ENCODE data around the gene RSRC1. TPM values are rescaled to one million over a fixed set of nuclear protein-coding genes. Genes with fewer than 3 reads are reported as not detected.

Gene RSRC1
- total RNA-seq, 1 donor from 2014 or later = 38.5 TPM

- DNase-seq (ENCODE audit: extremely low spot score in 2 of 2) = no peak
Measured at GRCh38 chr3:158278187-158278586, 168.3 kb downstream of the RSRC1 start.

GRCh38 chr3:158279609-158280008 lies 169.7 kb downstream of the RSRC1 start:
- intact Hi-C loops (cut with DNase I) = no loop called here
- no peaks in the 10 kb centered on the region for H3K4me1 ChIP-seq

More at GRCh38 chr3:158278187-158278586, 168.3 kb downstream of the RSRC1 start:
- intact Hi-C loops (cut with DNase I) = no loop called here
- Histone ChIP-seq H3K4me3 (no peak overlapping the region), H3K4me1 (no peaks in the 10 kb centered on the region), H3K27me3 (no peaks in the 10 kb centered on the region), H3K36me3 (no peaks in the 10 kb centered on the region), H3K27ac (no peak overlapping the region), H3K9me3 (no peaks in the 10 kb centered on the region)
- TF ChIP-seq POLR2AphosphoS5 (IDR thresholded peaks at IDR 0.05; ENCODE audit: insufficient read depth in 1 of 2, low read depth in 1 of 2) (no peak), POLR2A (IDR thresholded peaks at IDR 0.05) (no peak)
- TF ChIP-seq, protein P1, sequence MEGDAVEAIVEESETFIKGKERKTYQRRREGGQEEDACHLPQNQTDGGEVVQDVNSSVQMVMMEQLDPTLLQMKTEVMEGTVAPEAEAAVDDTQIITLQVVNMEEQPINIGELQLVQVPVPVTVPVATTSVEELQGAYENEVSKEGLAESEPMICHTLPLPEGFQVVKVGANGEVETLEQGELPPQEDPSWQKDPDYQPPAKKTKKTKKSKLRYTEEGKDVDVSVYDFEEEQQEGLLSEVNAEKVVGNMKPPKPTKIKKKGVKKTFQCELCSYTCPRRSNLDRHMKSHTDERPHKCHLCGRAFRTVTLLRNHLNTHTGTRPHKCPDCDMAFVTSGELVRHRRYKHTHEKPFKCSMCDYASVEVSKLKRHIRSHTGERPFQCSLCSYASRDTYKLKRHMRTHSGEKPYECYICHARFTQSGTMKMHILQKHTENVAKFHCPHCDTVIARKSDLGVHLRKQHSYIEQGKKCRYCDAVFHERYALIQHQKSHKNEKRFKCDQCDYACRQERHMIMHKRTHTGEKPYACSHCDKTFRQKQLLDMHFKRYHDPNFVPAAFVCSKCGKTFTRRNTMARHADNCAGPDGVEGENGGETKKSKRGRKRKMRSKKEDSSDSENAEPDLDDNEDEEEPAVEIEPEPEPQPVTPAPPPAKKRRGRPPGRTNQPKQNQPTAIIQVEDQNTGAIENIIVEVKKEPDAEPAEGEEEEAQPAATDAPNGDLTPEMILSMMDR (IDR thresholded peaks at IDR 0.05) = no peak

GRCh38 chr3:158295771-158296170 lies 185.9 kb downstream of the RSRC1 start:
- no peaks in the 10 kb centered on the region for H3K4me1 ChIP-seq
- no peaks in the 10 kb centered on the region for H3K36me3 ChIP-seq
- H3K27ac ChIP-seq = no peak overlapping the region
- TF ChIP-seq, protein P1 (IDR thresholded peaks at IDR 0.05) = no peak
- TF ChIP-seq POLR2AphosphoS5 (IDR thresholded peaks at IDR 0.05; ENCODE audit: insufficient read depth in 1 of 2, low read depth in 1 of 2) (no peak), POLR2A (IDR thresholded peaks at IDR 0.05) (no peak)
- no peaks in the 10 kb centered on the region for H3K27me3 ChIP-seq
- DNase-seq (ENCODE audit: extremely low spot score in 2 of 2) = no peak
- no peaks in the 10 kb centered on the region for H3K9me3 ChIP-seq
- no peak overlapping the region for H3K4me3 ChIP-seq
- intact Hi-C loops (cut with DNase I) = no loop called here

More at GRCh38 chr3:158279609-158280008, 169.7 kb downstream of the RSRC1 start:
- Histone ChIP-seq H3K4me3 (no peak overlapping the region), H3K27me3 (no peaks in the 10 kb centered on the region), H3K9me3 (no peaks in the 10 kb centered on the region), H3K36me3 (no peaks in the 10 kb centered on the region), H3K27ac (no peak overlapping the region)
- DNase-seq (ENCODE audit: extremely low spot score in 2 of 2) = no peak
- TF ChIP-seq, protein P1 (IDR thresholded peaks at IDR 0.05) = no peak
- TF ChIP-seq POLR2AphosphoS5 (IDR thresholded peaks at IDR 0.05; ENCODE audit: insufficient read depth in 1 of 2, low read depth in 1 of 2) (no peak), POLR2A (IDR thresholded peaks at IDR 0.05) (no peak)

- intact Hi-C loops (cut with DNase I) = no loop called here
- H3K27me3 ChIP-seq = no peaks in the 10 kb centered on the region
Measured at GRCh38 chr3:158297940-158298339, 188.1 kb downstream of the RSRC1 start.

More at GRCh38 chr3:158297940-158298339, 188.1 kb downstream of the RSRC1 start:
- Histone ChIP-seq H3K4me1 (no peaks in the 10 kb centered on the region), H3K27ac (no peak overlapping the region), H3K4me3 (no peak overlapping the region), H3K36me3 (no peaks in the 10 kb centered on the region), H3K9me3 (no peaks in the 10 kb centered on the region)
- no peak for DNase-seq (ENCODE audit: extremely low spot score in 2 of 2)
- TF ChIP-seq POLR2A (IDR thresholded peaks at IDR 0.05) = no peak
- no peak for TF ChIP-seq POLR2AphosphoS5 (IDR thresholded peaks at IDR 0.05; ENCODE audit: insufficient read depth in 1 of 2, low read depth in 1 of 2)
- TF ChIP-seq, protein P1 (IDR thresholded peaks at IDR 0.05) = no peak
